Esophagus squamous epithelium (tissue), 4 donors: ENCODE measurements around the gene DOCK3.

Experiments used
- CTCF ChIP-seq, 6 experiments: fragments of 450-650 bp in 4 of 6; fragments of 200-600 bp in 2 of 6; sonication (generic) in 2 of 6; IDR thresholded peaks; one replicate each; pipeline ENCODE4 v1.5.1; 2016 to 2019; ENCODE audit warnings: antibody characterized with exemption in 6 of 6, mild to moderate bottlenecking in 4 of 6, moderate library complexity in 4 of 6
- POLR2A ChIP-seq, 4 donors: fragments of 450-650 bp; IDR thresholded peaks; one replicate each; pipeline ENCODE4 v1.6.1; 2017; ENCODE audit warnings: antibody characterized with exemption in 4 of 4, mild to moderate bottlenecking in 4 of 4, moderate library complexity in 3 of 4

GRCh38 chr3:50630877-50631276 lies 43.9 kb upstream of the DOCK3 start:
- TF ChIP-seq CTCF (IDR thresholded peaks at IDR 0.05), result no peak
- no peak for TF ChIP-seq POLR2A (IDR thresholded peaks at IDR 0.05)
